HCT116 (cell line): ENCODE measurements around the gene SEMA5A.

Experiments
- POLR2AphosphoS5 ChIP-seq: IDR thresholded peaks from 2 replicates; pipeline ENCODE4 v1.6.1; 2011; ENCODE audit warnings: mild to moderate bottlenecking, low read depth, low read length, moderate library complexity
- TF ChIP-seq, protein P1 (sequence below): IDR thresholded peaks from 2 replicates; pipeline ENCODE4 v1.6.1; 2012

DNA sequence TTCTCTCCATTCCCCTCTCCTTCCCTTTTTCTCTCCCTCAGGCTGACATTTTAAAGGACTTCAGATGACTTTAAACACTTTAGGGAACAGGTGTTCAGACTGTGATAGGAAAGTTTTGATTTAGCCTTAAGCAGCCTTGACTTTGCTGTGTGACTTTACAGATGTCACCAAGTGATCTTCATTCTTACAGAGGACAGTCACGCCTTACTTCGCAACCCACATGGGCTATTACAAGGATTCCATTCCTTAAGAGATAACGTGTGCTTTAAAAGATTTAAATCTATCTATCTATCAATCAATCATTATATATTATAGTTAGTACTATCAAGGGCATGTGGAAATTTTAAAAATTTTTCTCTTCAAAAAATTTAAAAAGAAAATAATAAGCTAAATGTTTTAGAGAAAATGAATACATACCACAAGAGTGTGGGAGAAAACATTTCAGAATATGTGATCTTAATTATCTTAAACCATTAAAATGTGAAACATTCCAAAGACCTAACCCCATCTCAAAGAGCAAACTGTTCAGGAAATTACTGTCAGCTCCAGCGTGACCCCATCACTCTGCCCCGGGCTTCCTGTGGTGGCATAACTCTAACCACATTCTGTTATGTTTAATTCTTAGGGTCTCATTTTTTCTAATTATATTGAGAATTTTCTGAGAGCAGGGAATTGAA, 530.5 kb downstream of the SEMA5A start:
- TF ChIP-seq POLR2AphosphoS5, result no peak
- TF ChIP-seq, protein P1, sequence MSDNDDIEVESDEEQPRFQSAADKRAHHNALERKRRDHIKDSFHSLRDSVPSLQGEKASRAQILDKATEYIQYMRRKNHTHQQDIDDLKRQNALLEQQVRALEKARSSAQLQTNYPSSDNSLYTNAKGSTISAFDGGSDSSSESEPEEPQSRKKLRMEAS, result no peak
